ENCODE measurements around the gene KLHL2. TPM values are rescaled to one million over a fixed set of nuclear protein-coding genes. Genes with fewer than 3 reads are reported as not detected.
"Not testable (repeated sequence)": the region's sequence is repeated elsewhere in the genome, so short reads cannot be mapped to it uniquely, and the experiment has no call there.

Gene KLHL2
- total RNA-seq, 1 experiment from 2014 or later: 12.5 TPM

- not testable (repeated sequence) for H3K27me3 ChIP-seq; H3K27ac ChIP-seq; H3K36me3 ChIP-seq; H3K9me3 ChIP-seq (replicated peaks); H3K4me3 ChIP-seq; DNase-seq
- H3K4me1 ChIP-seq: peaks cover 11% of the 10 kb centered on the region
Measured at GRCh38 chr4:165212647-165213046, 5.3 kb downstream of the KLHL2 start.

- not testable (repeated sequence) for DNase-seq; H3K27me3 ChIP-seq; H3K4me3 ChIP-seq; H3K36me3 ChIP-seq; H3K9me3 ChIP-seq (replicated peaks); H3K27ac ChIP-seq
- peaks cover 11% of the 10 kb centered on the region for H3K4me1 ChIP-seq
Measured at GRCh38 chr4:165213404-165213803, 6.0 kb downstream of the KLHL2 start.

- not testable (repeated sequence) for H3K4me3 ChIP-seq; H3K27ac ChIP-seq; H3K9me3 ChIP-seq (replicated peaks); H3K36me3 ChIP-seq; DNase-seq; H3K27me3 ChIP-seq
- H3K4me1 ChIP-seq: peaks cover 11% of the 10 kb centered on the region
Measured at GRCh38 chr4:165213991-165214709, 6.8 kb downstream of the KLHL2 start.

DNA sequence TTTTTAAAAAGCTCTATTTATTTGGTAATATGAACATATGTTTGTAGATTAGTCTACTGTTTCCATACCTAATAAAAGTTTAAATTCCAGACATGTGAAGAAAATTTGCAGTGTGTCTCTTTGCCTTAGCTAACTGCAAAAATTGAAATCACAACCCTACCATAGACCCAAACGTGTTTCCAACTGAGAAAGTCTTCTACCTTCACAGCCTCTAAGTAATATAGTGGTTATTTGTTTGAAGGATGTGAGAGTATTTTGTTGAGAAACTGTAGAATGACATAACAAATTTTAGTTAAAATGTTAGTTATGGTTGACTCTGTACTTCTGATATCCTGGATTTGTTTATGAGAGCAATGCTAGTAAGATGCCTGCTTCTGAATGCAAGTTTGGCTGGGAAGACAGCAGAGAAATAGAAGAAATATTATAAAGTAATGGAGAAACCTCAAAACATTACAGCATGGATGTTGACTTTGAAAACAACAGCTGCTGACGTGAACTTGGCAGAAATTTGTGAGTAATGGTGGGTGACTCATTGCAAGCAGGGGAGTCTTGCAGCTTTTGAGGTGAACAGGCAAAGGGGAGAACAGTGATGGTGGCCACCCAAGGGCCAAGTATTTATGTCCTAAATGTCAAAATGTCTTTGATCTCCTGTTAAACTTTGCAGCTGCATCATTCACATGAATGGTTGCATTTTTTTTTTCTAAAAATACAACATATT lies 7.8 kb downstream of the KLHL2 start:
- H3K27me3 ChIP-seq; H3K4me3 ChIP-seq; H3K9me3 ChIP-seq (replicated peaks); H3K36me3 ChIP-seq: not testable (repeated sequence)
- peak; percentile 50 to 57 for DNase-seq
- peaks cover 11% of the 10 kb centered on the region for H3K4me1 ChIP-seq
- H3K27ac ChIP-seq: peak overlapping the region; percentile 45

- H3K9me3 ChIP-seq (replicated peaks); DNase-seq; H3K27me3 ChIP-seq; H3K36me3 ChIP-seq; H3K4me3 ChIP-seq: not testable (repeated sequence)
- peak overlapping the region; percentile 41 for H3K27ac ChIP-seq
- peaks cover 11% of the 10 kb centered on the region for H3K4me1 ChIP-seq
Measured at GRCh38 chr4:165215761-165216487, 8.6 kb downstream of the KLHL2 start.

DNA sequence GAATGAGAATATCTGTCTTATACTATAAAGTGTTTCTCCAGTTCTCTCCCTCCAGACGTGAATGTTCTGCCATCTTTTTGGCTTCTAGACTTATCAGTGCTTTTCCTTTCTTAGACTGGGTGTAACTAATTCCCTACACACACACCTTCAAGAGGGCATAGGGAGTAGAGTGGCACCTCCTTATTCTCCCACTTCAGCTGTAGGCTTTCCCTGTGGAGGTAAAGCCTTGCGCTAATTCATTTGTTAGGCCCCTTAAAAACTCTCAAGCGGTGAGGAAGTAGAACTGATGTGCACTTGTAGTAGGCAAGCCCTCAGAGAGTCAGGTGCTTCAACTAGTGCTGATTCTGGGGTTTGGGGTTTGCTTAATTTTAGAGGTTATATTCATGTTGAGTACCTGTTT lies 10.0 kb downstream of the KLHL2 start:
- Histone ChIP-seq H3K4me3 (no peak overlapping the region), H3K9me3 (replicated peaks) (no peaks in the 10 kb centered on the region), H3K36me3 (no peaks in the 10 kb centered on the region), H3K27ac (no peak overlapping the region), H3K4me1 (peaks cover 15% of the 10 kb centered on the region), H3K27me3 (no peaks in the 10 kb centered on the region)
- no peak for DNase-seq

DNA sequence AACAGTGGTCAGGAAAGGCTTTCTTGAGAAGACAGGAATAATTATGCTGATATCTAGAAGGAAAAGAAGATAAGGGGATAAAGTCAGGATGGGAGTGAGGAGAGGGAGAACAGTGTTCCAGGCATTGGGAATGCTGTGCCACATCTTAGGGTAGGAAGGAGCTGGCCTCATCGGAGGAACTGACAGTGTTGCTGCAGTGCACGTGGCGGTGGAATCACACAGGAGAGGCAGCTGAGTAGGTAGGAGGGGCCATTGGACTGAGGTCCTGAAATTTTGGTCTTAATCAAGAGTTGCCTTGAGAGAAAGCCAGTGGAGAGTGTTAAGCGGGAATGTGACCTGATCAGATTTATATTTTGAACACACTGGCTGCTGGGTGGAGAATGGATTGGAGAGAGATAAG lies 13.9 kb downstream of the KLHL2 start:
- H3K4me3 ChIP-seq; DNase-seq; H3K27ac ChIP-seq; H3K9me3 ChIP-seq (replicated peaks); H3K27me3 ChIP-seq; H3K36me3 ChIP-seq: not testable (repeated sequence)
- H3K4me1 ChIP-seq: peaks cover 15% of the 10 kb centered on the region

- H3K27ac ChIP-seq: peak overlapping the region; percentile 80
- not testable (repeated sequence) for H3K4me1 ChIP-seq
Measured at GRCh38 chr4:165221993-165222650, 14.8 kb downstream of the KLHL2 start.

GRCh38 chr4:165222651-165222994 lies 15.3 kb downstream of the KLHL2 start:
- peak; percentile 60 to 77 for DNase-seq
- H3K36me3 ChIP-seq: no peaks in the 10 kb centered on the region
- H3K27ac ChIP-seq: peak overlapping the region; percentile 80
- H3K9me3 ChIP-seq (replicated peaks): no peaks in the 10 kb centered on the region
- no peak overlapping the region for H3K4me3 ChIP-seq
- H3K4me1 ChIP-seq: peaks cover 8% of the 10 kb centered on the region; the same call in 1 of the 2 replicates
- no peaks in the 10 kb centered on the region for H3K27me3 ChIP-seq

More at GRCh38 chr4:165221993-165222650, 14.8 kb downstream of the KLHL2 start:
- not testable (repeated sequence) for DNase-seq; H3K4me3 ChIP-seq; H3K9me3 ChIP-seq (replicated peaks); H3K27me3 ChIP-seq; H3K36me3 ChIP-seq

GRCh38 chr4:165227401-165227800 lies 20.0 kb downstream of the KLHL2 start:
- H3K27ac ChIP-seq; H3K4me3 ChIP-seq; H3K4me1 ChIP-seq; H3K27me3 ChIP-seq; DNase-seq; H3K9me3 ChIP-seq (replicated peaks); H3K36me3 ChIP-seq: not testable (repeated sequence)

- not testable (repeated sequence) for DNase-seq; H3K27me3 ChIP-seq; H3K36me3 ChIP-seq; H3K9me3 ChIP-seq (replicated peaks); H3K27ac ChIP-seq; H3K4me1 ChIP-seq; H3K4me3 ChIP-seq
Measured at GRCh38 chr4:165229490-165230200, 22.3 kb downstream of the KLHL2 start.

- H3K27ac ChIP-seq; H3K4me1 ChIP-seq; DNase-seq; H3K36me3 ChIP-seq; H3K27me3 ChIP-seq; H3K9me3 ChIP-seq (replicated peaks); H3K4me3 ChIP-seq: not testable (repeated sequence)
Measured at GRCh38 chr4:165232623-165233433, 25.5 kb downstream of the KLHL2 start.

DNA sequence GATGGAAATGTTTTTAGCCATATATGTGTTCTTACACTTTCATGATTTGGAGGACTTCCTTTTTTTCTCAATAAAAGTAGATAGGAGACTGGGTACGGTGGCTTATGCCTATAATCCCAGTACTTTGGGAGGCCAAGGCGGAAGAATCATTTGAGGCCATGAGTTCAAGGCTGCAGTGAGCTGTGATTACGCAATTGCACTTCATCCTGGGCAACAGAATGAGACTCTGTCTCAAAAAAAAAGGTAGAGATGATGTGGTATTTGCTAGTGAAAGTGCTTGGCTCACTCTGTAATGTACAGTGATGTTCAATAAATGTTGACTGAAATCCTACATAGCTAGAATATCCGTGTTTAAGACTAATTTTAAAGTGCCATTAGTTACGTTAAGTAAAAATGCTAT lies 27.4 kb downstream of the KLHL2 start:
- Histone ChIP-seq H3K27ac (no peak overlapping the region), H3K4me3 (no peak overlapping the region), H3K9me3 (replicated peaks) (no peaks in the 10 kb centered on the region), H3K27me3 (no peaks in the 10 kb centered on the region), H3K4me1 (no peaks in the 10 kb centered on the region), H3K36me3 (no peaks in the 10 kb centered on the region)
- no peak for DNase-seq

- H3K36me3 ChIP-seq; DNase-seq; H3K27ac ChIP-seq; H3K4me1 ChIP-seq; H3K4me3 ChIP-seq; H3K9me3 ChIP-seq (replicated peaks); H3K27me3 ChIP-seq: not testable (repeated sequence)
Measured at GRCh38 chr4:165236852-165237251, 29.5 kb downstream of the KLHL2 start.

All from SJCRH30 (cell line).